Keratinocyte (primary cell): ENCODE results near the gene SERPINE1. TPM values are rescaled to one million over a fixed set of nuclear protein-coding genes. Genes with fewer than 3 reads are reported as not detected.

Experiments used
- DNase-seq: peaks from one replicate; pipeline ENCODE4 v3.0.0-alpha.2; 2011; ENCODE audit warnings: low read depth, missing footprints, low spot score
- FAIRE-seq: peaks from 2 replicates; lab custom pipeline; 2011; peaks lifted over from hg19 to GRCh38; lab: Jason Lieb, UNC
- H2AFZ ChIP-seq: 2 replicates; pipeline ENCODE4 v1.6.0; 2012; ENCODE audit warnings: low read length, control low read depth, inconsistent platforms; ENCODE audit not compliant: control insufficient read depth
- H3K27ac ChIP-seq: 2 replicates; pipeline ENCODE4 v1.5.1; 2011; ENCODE audit warnings: low read length; ENCODE audit not compliant: control insufficient read depth, insufficient read depth
- H3K27me3 ChIP-seq: 3 replicates; pipeline ENCODE4 v1.6.0; 2011; ENCODE audit warnings: low read length; ENCODE audit not compliant: control insufficient read depth, insufficient read depth; ENCODE audit errors: extremely low read depth
- H3K36me3 ChIP-seq, 2 experiments: 2 replicates in 1 of 2; 3 replicates in 1 of 2; pipeline ENCODE4 v1.5.1; 2011; ENCODE audit warnings: low read length in 2 of 2, mild to moderate bottlenecking in 1 of 2; ENCODE audit not compliant: control insufficient read depth in 2 of 2, insufficient read depth in 2 of 2; ENCODE audit errors: extremely low read depth in 1 of 2
- H3K4me1 ChIP-seq: 3 replicates; pipeline ENCODE4 v1.5.1; 2011; ENCODE audit warnings: low read length; ENCODE audit not compliant: control insufficient read depth, insufficient read depth; ENCODE audit errors: extremely low read depth
- H3K4me2 ChIP-seq: 3 replicates; pipeline ENCODE4 v1.6.0; 2011; ENCODE audit warnings: low read depth, low read length; ENCODE audit not compliant: control insufficient read depth, insufficient read depth; ENCODE audit errors: extremely low read depth
- H3K4me3 ChIP-seq, 3 experiments: fragments of 200-600 bp in 1 of 3; sonication (generic) in 1 of 3; 2 replicates in 2 of 3; 3 replicates in 1 of 3; pipeline ENCODE4 v1.5.1; 2011 to 2016; ENCODE audit warnings: low read length in 3 of 3, mild to moderate bottlenecking in 3 of 3, control low read depth in 2 of 3, inconsistent platforms in 1 of 3, low read depth in 1 of 3, mixed read lengths in 1 of 3, mixed run types in 1 of 3, moderate library complexity in 1 of 3; ENCODE audit not compliant: control insufficient read depth in 2 of 3, insufficient read depth in 2 of 3; ENCODE audit errors: extremely low read depth in 1 of 3
- H3K79me2 ChIP-seq: 2 replicates; pipeline ENCODE4 v1.6.0; 2012; ENCODE audit warnings: low read length; ENCODE audit not compliant: control insufficient read depth, insufficient read depth
- H3K9ac ChIP-seq: 3 replicates; pipeline ENCODE4 v1.6.0; 2011; ENCODE audit warnings: low read length; ENCODE audit not compliant: control insufficient read depth, insufficient read depth; ENCODE audit errors: extremely low read depth
- H3K9me1 ChIP-seq: 3 replicates; pipeline ENCODE4 v1.6.0; 2011; ENCODE audit warnings: low read length; ENCODE audit not compliant: control insufficient read depth, insufficient read depth; ENCODE audit errors: extremely low read depth
- H3K9me3 ChIP-seq: 2 replicates; pipeline ENCODE4 v1.5.1; 2012; ENCODE audit warnings: low read depth, low read length; ENCODE audit not compliant: control insufficient read depth
- H4K20me1 ChIP-seq: 3 replicates; pipeline ENCODE4 v1.6.0; 2011; ENCODE audit warnings: low read length; ENCODE audit not compliant: control insufficient read depth, insufficient read depth; ENCODE audit errors: extremely low read depth
- CTCF ChIP-seq, 3 experiments: IDR thresholded peaks in 1 of 3; conservative IDR thresholded peaks in 1 of 3; optimal IDR thresholded peaks in 1 of 3; 2 replicates in 2 of 3; 3 replicates in 1 of 3; pipeline versions ENCODE3 to v1.5.1; 2011; ENCODE audit warnings: low read length in 3 of 3, mild to moderate bottlenecking in 3 of 3, moderate library complexity in 2 of 3, control low read depth in 1 of 3, inconsistent platforms in 1 of 3; ENCODE audit not compliant: insufficient read depth in 2 of 3; ENCODE audit errors: extremely low read depth in 1 of 3
- EZH2 ChIP-seq: IDR thresholded peaks from one replicate; pipeline ENCODE4 v1.6.1; 2012; ENCODE audit warnings: inconsistent platforms, mild to moderate bottlenecking, low read length, moderate library complexity
- dilution Hi-C: fragments of 300-500 bp; cut with MboI; formaldehyde crosslinking; loops from one replicate; pipeline ENCODE4 v1.7.0; 2020; ENCODE audit warnings: low sequenced_read_pairs; ENCODE audit not compliant: extremely low pct_ligation_motif_present
- polyA plus RNA-seq, 5 experiments: library from polyadenylated mRNA; depleted of rRNA in 3 of 5; stranded (reverse) in 3 of 5; stranded (forward) in 1 of 5; unstranded in 1 of 5; fragments of >200 nt; gene quantifications; 1 replicate in 1 of 5; 2 replicates in 3 of 5; 3 replicates in 1 of 5; pipeline versions ENCODE4 v1.2.1 to v1.2.3, GENCODE V29; 2011 to 2012; ENCODE audit warnings: missing spikeins in 2 of 5, low read depth in 1 of 5, low replicate concordance in 1 of 5
- small RNA-seq, 3 experiments: library from RNA; depleted of rRNA; stranded (forward); fragments of <200 nt; gene quantifications; one replicate each; pipeline ENCODE3, GENCODE V24; 2012; ENCODE audit warnings: low read depth in 3 of 3, low replicate concordance in 1 of 3; ENCODE audit not compliant: insufficient read length in 3 of 3

The SERPINE1 gene
- polyA plus RNA-seq, 1 donor (not counting 4 experiments of a cell fraction or from before 2014, with no cell fraction given): 522 TPM

- FAIRE-seq (no peak), DNase-seq (no peak)
- no peak overlapping the region for H3K4me3 ChIP-seq
- no peaks in the 10 kb centered on the region for H3K9me1 ChIP-seq
- H3K79me2 ChIP-seq: no peaks in the 10 kb centered on the region
- no peak overlapping the region for H3K4me2 ChIP-seq
- H3K36me3 ChIP-seq: no peaks in the 10 kb centered on the region
- TF ChIP-seq EZH2 (no peak), CTCF (optimal IDR thresholded peaks at IDR 0.05 in 1 of 3, IDR thresholded peaks at IDR 0.05 in 1 of 3, conservative IDR thresholded peaks at IDR 0.05 in 1 of 3; ENCODE audit: extremely low read depth in 1 of 3, insufficient read depth in 2 of 3, low read length in 3 of 3) (no peak)
- dilution Hi-C loops: no loop called here
- no peak overlapping the region for H2AFZ ChIP-seq
- H3K27ac ChIP-seq: no peak overlapping the region
- peaks cover 2% of the 10 kb centered on the region for H3K4me1 ChIP-seq
- no peaks in the 10 kb centered on the region for H4K20me1 ChIP-seq
- no peaks in the 10 kb centered on the region for H3K9me3 ChIP-seq
- H3K27me3 ChIP-seq: no peaks in the 10 kb centered on the region
- no peak overlapping the region for H3K9ac ChIP-seq
Measured at GRCh38 chr7:101186844-101187428, 60.0 kb downstream of the SERPINE1 start.

Small RNA genes lying within 50 kb of the gene (small RNA-seq; reads per million reads assigned to genes)
- gene MIR4653: 0 to 0.33 (median 0) reads per million in 3 experiments

Other genes starting within 250 kb of the SERPINE1 start
- gene UFSP1, start 237.4 kb upstream of the SERPINE1 start, polyA plus RNA-seq: 1.0 to 1.4 TPM (median 1.2 TPM) in 3 replicates
- 0.07 to 0.30 TPM (median 0.20 TPM) in 3 replicates for gene ACHE, start 231.2 kb upstream of the SERPINE1 start, polyA plus RNA-seq
- 0.06 to 1.2 TPM (median 0.10 TPM) in 3 replicates for gene MUC3A, start 177.6 kb upstream of the SERPINE1 start, polyA plus RNA-seq
- 0.24 to 0.33 TPM in 2 of 3 replicates, not detected in the other for gene MUC12, start 157.5 kb upstream of the SERPINE1 start, polyA plus RNA-seq
- not detected in 3 replicates for gene MUC17, start 107.0 kb upstream of the SERPINE1 start, polyA plus RNA-seq
- 3.0 to 3.9 TPM (median 3.6 TPM) in 3 replicates for gene TRIM56, start 41.6 kb upstream of the SERPINE1 start, polyA plus RNA-seq
- gene AP1S1, start 27.4 kb downstream of the SERPINE1 start, polyA plus RNA-seq: 279 to 310 TPM (median 289 TPM) in 3 replicates
- gene VGF, start 38.5 kb downstream of the SERPINE1 start, polyA plus RNA-seq: 0.04 to 0.06 TPM in 2 of 3 replicates, not detected in the other
- gene NAT16, start 53.2 kb downstream of the SERPINE1 start, polyA plus RNA-seq: not detected in 3 replicates
- gene MOGAT3, start 73.9 kb downstream of the SERPINE1 start, polyA plus RNA-seq: not detected in 3 replicates
- 31.6 to 71.6 TPM (median 36.1 TPM) in 3 replicates for gene PLOD3, start 90.5 kb downstream of the SERPINE1 start, polyA plus RNA-seq
- gene ZNHIT1, start 91.1 kb downstream of the SERPINE1 start, polyA plus RNA-seq: 46.4 to 63.1 TPM (median 47.5 TPM) in 3 replicates
- gene CLDN15, start 110.7 kb downstream of the SERPINE1 start, polyA plus RNA-seq: 1.9 to 4.1 TPM (median 2.4 TPM) in 3 replicates
- 202 to 244 TPM (median 240 TPM) in 3 replicates for gene FIS1, start 118.0 kb downstream of the SERPINE1 start, polyA plus RNA-seq
- 28.3 to 30.1 TPM (median 29.4 TPM) in 3 replicates for gene IFT22, start 194.7 kb downstream of the SERPINE1 start, polyA plus RNA-seq
- not detected in 3 replicates for gene COL26A1, start 235.8 kb downstream of the SERPINE1 start, polyA plus RNA-seq